HG03460 (cell line): ENCODE data around the gene TULP4.

ENCODE experiments used
- ATAC-seq: cut with Tn5 transposase; IDR thresholded peaks from one replicate; pipeline ENCODE4 v1.9.1; 2021; ENCODE audit not compliant: unreplicated experiment

Gene TULP4

DNA sequence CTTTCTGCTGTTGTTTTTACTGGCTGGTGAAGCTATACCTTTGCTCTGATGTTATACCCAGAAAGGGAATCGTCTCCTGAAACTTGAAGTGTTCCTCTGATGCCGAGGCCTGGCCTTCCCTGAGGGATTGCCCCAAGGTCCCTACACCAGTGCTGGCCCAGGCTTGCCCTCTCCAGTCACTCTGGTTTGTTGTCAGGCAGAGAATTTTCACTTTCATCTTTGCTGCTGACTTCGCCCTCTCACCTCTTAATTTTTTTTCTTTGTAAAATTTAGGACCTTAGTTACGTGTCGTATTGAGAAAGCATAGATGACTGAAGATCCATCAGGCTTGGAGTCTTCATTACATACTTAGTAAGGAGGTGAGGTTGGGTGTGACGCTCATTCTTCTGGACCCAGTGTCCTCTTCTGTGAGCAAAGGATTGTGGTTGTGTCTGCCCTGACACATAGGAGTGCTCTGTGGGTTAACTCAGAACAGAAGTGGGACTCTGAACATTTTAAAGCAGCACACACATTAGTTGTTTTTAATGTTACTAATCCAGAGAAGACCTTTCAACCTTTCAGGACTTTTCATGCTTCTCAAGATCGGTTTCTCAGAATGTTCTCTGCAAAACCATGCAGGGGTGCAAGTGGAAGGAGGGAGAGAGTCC, 45.4 kb downstream of the TULP4 start:
- ATAC-seq, result peak; percentile 65

DNA sequence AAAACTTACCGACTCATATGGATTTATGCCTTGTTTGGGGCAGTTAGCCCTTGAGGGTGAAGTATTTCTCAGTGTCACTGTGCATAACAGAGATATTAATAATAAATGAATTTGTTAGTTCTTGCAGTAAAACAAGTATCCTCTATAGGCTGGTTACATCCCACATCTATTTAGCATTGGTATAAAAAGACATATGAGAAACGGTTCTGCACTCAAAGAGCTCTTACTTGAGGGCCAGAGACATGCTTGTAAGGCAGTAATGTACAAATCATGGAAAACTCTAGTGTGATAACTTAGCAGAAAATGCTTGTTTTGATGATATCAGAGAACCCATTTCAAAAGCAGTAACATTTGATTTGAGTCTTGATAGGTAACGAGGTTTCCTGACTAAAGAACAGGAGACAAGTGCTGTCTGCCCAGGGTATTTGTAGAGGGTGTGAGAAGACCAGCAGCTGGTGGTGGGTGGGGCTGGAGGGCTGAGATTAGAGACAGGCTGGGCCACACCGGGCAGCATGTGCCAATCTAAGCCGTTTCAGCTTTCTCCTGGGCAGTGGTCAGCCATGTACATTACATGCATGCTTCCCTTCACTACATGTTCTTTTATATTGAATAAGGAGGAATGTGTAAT, 46.3 kb downstream of the TULP4 start:
- no peak for ATAC-seq

DNA sequence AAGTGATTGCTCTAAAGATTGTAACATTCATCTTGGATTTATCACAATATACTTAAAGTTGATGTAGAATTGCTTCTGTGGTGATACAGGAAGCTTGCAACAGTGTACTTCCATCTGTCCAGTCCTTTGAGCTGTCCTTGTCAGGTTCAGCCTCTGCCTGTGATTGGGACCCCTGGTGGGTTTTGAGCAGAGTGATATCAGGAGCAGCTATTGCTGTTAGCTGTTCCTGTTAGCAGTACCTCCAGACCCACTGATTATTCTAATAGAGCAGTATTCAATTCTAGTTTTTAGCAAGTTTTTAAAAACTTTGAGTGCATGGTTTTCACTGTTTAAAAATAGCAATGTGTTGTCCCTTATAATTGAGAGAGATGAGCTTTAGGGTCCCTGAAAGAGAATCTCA, 48.8 kb downstream of the TULP4 start:
- no peak for ATAC-seq

DNA sequence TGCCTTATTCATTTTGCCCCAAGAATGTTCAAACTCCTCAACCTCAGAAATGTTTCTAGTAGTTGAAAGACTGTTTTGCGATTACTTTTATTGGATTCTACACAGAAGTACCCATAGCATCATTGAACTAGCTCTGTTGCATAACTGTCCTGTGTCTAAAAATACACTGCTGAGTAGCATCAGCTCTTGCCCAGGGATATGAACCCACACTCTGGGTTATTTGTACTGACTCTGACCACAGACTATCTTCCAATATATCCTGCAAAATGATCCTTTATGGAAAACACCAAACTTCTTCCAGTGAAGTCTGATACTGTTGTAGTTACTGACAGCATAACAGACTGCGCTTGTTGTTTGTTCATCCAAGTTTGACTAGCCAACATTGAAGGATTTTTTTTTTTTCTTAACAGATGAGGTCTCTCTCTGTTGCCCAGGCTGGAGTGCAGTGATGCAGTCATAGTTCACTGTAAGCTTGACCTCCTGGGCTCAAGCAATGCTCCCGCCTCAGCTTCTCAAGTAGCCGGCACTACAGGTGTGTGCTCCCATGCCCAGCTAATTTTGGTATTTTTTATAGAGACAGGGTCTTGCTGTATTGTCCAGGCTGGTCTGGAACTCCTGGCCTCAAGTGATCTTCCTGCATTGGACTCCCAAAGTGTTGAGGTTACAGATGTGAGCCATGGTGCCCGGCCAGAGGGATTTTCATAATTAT, 49.9 kb downstream of the TULP4 start:
- ATAC-seq, result no peak

DNA sequence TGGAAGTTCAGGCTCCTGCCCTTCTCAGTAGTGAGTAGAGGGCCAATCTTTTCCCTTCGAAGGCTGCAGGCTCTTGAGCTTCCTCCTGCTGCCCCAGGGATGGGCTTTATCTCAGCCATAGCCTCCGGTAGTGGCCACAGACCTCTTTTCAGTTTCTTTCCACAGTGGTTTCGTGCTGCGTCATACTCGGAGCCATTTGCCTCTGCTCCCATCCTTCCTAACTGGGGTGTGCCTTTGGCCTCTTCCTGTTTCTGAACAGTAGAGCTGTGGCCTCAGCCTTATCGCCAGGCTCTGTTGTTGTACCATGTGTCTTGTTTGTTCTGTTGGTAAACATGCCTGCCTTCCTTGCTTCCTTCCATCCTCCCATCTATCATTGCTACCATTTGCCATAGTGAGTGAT, 54.1 kb downstream of the TULP4 start:
- ATAC-seq, result no peak

DNA sequence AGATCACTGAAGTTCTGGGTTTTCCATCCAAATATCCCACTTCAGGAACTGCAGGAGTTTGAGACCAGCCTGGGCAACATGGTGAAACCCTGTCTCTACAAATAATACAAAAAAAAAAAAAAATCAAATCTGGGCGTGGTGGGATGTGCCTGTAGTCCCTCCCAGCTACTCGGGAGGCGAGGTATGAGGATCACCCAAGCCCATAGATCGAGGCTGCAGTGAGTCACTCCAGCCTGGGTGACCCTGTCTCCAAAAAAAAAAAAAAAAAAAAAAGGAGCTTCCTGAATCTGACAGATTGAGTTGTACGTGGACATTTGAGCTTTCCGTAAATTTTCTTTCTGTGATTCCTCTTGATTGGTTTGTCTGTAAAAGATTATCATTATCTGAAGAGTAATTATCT, 55.6 kb downstream of the TULP4 start:
- ATAC-seq, result no peak

DNA sequence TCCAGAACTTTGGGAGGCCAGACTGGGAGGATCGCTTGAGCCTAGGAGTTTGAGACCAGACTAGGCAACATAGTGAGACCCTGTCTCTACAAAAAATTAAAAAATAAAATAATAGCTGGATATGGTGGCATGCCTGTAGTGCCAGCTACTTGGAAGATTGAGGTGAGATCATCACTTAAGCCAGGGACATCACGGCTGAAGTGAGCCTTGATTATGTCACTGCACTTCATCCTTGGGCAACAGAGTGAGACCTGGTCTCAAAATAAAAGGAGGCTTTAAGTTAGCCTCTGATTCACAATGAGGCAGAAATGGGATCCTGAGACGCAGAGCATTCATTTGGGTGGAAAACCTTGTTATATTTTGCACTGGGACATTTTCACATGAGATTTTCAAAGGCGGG, 57.0 kb downstream of the TULP4 start:
- no peak for ATAC-seq

DNA sequence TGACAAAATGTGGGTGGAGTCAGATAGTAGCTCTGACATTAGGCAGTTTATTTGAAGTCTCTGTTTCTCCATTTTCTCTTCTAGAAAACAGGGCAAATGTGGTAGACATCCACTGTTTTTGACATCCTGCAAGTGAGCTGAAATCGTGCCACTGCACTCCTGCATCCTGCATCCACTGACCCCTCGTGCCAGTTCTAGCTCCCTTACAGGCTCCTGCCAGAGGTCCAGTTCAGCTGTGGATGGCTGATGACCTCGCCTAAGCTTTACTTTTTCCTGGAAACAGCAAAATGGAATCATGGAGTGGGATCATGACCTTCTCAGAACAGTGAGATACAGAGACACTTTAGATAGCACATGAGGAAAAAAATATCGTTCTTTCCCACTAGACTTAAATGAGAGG, 58.5 kb downstream of the TULP4 start:
- ATAC-seq, result no peak

DNA sequence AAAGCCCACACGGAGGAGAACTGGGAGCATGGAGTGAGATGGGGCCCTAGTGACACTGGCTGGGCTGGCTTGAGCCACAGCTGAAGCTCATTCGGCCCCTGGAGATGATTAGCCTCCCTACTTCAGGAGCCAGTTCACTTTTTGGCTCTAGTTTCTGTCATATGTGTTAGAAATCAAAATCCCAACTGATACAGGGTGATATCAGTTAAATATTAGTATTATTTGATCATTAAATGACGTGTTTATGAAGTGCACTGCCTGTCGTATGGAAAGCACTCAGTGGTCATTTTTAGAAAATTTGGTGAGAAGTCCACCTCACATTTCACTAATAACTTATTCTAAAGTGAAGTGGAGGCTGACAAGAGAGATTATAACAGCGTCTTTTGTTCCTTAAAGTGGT, 59.0 kb downstream of the TULP4 start:
- ATAC-seq, result no peak

DNA sequence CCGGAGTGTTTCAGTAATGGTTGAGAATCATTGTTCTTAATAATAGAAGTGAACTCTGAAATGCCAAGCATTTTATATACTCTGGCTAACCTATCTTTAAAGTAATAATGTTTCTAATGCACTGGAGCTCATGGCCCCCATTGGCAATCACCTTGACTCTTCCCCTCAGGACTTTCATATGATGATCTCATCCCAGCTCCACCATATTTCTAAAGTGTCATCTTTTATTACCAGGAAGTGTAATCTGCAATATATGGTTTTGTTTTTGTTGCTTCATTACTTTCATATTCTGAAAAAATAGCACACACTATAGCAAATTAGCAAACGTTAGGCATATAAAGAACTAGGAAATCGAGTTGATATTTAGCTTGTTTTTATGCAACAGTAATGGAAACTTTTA, 60.3 kb downstream of the TULP4 start:
- no peak for ATAC-seq

DNA sequence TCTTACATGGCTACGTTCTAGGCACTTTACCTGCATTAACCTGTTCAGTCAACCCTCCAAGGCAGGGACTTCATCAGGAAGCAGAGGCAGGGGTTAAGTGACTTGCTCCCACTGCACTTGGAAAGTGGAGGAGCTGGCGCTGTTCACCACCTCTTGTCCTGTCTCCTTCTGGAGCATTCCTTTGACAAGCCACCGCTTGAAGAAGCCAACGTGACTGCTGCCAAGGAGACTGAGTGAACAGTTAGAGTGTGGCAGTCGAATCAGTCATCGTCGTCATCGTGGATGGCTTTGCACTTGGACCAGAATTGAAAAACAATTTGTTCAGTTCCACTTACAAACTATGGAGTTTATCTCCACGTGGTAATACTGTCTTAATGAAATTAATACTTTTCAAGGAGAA, 60.9 kb downstream of the TULP4 start:
- ATAC-seq, result no peak

DNA sequence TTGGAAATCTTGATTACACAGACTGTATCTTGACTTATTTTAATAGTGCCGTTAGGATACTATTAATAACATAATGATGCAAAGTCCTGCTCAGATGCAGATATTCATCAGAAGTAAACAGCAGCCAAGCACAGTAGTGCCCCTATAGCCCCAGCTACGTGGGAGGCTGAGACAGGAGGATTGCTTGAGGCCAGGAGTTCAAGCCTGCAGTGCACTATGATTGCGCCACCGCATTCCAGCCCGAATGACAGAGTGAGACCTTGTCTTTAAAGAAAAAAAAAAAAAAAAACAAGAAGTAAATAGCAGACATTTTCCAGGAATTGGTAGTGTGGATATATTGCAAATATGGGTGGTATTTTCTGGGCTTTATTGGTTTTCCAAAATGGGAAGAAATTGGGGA, 61.8 kb downstream of the TULP4 start:
- ATAC-seq, result no peak

DNA sequence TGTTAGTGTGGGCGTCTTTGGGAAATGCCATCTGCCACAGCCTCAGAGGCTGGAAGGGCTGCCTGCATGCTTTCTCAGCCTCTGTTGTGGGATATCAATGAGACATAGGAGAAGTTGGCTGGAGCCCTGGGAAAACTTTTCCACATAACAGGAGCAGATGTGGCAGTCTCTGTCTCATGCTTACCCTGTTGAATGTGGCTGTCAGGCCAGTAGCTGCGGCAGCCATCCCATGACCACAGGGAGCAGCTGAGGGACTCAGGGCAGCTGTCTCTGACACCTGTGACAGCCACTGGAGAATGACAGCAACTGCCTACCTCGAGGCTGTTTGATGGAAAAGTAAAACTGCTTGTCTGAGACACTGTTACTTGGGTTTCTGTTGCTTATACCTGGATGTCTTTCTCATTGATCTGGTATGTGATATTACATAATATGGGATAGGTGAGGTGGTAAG, 64.4 kb downstream of the TULP4 start:
- ATAC-seq, result no peak

DNA sequence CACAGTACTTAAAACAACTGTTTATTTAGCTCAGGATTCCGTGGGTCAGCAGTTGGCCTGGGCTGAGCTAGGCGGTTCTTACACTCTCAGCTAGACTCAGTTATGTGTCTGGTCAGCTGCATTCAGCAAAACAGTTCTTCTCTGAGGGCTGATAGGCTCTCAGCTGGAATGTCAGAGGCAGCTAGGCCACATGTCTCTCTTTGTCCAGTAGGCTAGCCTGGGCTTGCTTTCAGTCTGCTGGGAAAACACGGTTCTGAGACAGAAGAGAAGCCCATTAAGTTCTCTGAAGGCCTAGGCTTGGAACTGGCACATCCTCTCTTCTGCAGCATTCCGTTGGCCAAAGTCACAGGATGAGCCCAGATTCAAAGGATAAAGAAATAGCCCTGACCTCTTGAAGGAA, 65.6 kb downstream of the TULP4 start:
- ATAC-seq, result no peak

DNA sequence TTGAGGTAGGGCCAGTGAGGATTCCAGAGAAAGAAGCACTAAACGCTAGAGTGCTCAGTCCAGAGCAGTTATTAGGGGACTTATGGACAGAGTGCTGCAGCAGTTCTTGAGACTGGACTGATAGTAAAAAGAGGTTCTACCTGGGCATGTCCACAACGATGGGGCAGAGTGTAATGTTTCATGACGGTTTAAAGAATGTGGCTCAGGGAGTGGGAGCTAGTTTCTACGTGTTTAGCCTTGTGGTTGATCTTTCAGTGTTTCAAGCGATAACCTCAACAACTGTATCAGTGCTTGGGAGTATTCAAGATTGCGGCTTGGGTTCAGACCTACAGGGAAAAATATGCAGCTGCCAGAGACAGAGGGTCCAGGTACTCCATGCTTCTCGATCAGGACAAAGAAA, 67.1 kb downstream of the TULP4 start:
- ATAC-seq, result no peak

DNA sequence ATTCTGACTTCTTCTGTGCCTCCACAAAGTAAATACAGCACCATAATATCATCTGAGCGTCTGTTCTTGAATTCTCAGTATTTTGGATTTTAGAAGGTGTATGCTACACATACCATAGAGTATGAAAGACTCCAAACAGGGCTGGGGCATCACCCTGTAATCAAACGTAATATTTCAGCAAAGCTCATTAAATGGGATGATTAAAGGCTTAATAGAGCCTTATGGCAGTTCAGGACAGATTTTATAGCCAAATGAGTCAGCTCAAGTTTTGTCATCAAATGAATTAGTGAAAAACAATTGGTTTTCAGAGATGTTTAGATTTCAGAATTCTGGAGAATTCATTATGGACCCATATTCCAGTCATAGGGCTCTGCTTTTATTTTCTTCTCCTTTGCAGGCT, 68.9 kb downstream of the TULP4 start:
- no peak for ATAC-seq

DNA sequence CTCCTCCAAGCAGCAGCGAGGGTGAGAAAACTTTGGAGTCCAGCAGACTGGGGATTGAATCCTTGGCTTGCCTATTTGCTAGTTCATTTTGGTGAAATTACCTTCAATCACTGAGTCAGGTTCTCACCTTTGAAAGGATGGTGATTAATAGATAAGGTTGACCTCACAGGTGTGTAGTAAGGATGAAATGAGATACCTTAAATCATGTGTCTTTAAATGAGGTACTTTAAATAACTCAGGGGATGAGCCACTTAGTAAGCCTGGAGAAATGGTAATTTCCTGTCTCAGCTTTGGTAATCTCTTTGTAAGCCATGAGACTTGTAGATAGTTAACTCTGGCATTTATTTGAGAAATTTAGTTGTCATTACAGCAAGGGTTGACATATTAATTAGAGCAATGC, 70.2 kb downstream of the TULP4 start:
- ATAC-seq, result no peak

DNA sequence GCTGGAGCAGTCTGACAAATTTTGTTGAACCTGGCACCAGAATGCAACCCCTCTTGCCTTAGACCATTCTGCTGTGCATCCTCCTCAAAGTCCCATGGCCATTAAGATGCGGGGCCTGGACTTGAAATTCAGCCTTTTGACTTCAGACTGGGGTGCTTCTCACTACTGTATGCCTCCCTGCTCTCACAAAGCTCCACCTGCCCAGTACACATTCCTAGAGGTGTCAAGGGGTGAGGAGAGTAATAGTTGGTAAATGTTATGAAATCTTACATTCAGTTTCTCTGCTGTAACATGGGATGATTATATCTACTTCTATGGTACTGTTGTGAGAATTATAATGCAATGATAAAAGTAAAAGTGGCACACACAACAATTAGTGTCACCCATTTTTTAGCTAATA, 70.8 kb downstream of the TULP4 start:
- no peak for ATAC-seq

DNA sequence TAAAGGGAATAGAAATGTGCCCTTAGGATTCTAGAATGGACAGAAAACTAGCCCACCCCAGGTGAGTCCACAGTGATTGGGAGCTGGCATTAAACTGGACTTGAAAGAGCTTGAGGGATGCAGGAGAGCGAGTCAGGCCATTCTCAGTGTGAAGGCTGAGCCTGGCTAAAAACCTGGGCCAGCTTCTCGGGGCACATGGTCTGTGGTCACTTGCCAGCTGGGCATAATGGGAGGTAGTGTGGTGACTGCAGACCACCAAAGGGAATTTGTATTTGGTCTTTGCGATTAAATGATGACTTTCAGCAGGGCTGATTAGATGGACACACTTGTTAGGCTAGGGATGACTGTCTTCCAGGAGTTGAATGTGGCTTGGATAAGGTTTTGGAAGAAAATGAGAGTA, 71.3 kb downstream of the TULP4 start:
- ATAC-seq, result no peak

DNA sequence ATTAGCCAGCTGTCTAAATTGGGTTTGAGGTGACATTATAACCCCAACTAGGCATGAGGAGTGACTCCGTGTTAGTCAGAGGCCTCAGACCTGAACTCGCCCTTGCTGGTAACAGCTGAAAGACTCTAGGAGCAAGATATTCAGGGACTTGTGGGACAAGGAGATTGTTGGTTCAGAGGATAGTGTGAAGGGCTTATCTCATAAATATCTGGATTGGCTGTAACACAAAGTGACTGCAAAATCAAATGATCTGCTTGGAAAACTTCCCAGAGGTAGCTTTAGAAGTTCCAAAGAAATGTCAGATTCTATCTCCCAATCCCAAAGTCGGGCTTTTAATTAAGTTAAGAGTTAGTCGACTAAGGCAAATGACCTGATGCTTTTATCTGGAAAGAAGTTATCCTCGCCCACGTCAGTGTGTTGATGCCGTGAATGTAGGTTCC, 72.4 kb downstream of the TULP4 start:
- ATAC-seq, result no peak

DNA sequence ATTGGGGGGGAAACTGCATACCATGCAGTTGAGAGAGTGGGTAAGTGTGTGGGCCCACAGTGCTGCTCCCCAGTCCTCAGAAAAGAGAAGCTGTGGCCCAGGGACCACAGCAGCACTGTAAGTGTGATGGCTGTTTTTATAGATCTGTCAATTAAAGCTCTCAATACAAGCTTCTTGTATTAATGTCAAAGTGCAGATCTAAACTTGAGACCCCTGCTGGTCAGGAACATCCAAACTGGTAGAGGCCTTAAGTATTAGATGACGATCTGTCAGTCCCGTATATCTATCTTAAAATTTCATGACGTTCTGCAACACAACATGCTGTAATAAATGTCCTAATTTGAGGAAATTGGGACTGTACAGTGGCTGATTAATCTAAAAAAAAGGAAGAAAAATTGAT, 74.8 kb downstream of the TULP4 start:
- ATAC-seq, result no peak

DNA sequence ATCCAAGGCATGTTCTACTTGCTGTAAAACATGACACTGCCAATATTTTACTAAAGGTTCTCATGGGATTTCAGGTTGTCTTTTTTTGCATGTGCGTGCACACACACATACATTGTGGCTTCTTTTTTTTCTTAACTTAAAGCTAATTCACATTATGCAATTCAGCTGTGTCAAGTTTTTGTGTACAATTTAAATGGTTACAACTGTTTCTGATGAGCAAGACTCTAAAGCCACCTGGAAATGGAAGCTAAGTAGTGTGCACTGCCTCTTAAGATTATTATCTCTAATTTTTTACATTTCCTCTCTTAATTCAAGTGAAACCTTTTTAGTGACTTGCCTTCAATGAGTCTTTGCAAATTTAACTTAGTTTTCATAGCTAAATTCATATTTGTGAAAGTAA, 75.3 kb downstream of the TULP4 start:
- ATAC-seq, result no peak
